Measurements from ENCODE around the gene DBN1. TPM values are rescaled to one million over a fixed set of nuclear protein-coding genes. Genes with fewer than 3 reads are reported as not detected.

DBN1 gene
- total and polyA plus RNA-seq, 2 donors (not counting 1 experiment from before 2014, with no cell fraction given) = 1.4 to 1.9 TPM

DNA sequence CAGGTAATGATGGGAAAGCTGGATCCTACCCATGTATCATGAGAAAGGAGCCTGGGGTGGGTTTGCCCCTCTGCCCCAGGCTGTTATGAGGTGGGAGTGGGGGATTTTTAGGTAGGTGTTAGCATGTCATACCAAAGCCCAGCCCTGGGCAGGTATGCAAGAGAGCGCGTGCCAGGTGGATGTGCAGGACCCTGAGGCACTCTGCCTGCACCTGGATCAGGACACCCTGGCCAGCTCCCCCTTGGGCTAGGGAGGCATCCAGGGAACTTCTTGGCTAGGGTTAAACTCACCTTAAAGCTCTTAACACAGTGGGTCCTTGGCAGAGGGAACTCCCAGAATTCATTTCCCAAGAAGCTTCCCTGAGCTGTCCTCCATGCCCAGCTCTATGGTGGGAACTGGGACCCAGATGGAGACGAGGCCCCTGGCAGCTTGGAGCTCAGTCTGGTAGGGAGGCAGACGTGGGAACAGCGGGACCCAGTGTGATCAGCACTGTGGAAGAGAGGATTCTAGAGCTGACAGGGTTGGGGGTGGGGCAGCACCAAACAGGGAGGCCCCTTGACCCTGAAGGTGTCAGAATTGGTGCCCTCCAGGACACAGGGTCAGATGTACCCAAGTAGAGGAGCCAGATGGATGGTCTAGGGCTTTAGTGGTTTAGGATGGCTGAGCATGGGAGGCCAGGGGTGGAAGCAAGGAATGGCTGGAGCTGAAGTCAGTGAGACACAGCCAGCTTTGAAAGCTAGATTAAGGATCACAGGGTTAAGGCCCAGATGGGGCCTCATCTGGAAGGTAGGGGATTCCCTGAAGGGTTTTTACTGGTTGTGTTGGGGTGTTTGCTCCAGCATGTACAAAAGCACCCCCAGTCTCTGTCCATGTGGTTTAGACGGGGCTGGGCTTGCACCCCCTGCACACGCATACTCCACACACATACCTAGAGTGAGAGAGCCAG lies 29.1 kb downstream of the DBN1 start:
- POLR2A ChIA-PET = interaction anchor here (2.3 to 10.8 kb wide), 3 partner anchors 13 to 41 kb away, joined by 14 to 103 read pairs (median 34); partner anchors contain the start of gene GRK6
- 96% methylated on average over 5 of the region's 7 CpGs for WGBS (ENCODE audit: insufficient coverage)
- Histone ChIP-seq H3K4me3 (ENCODE audit: control extremely low read depth in 1 of 5, extremely low read depth in 1 of 5, insufficient read depth in 1 of 5, low read depth in 2 of 5, low read length in 4 of 5) (no peak overlapping the region), H3K4me2 (replicated peaks; ENCODE audit: low read depth, low read length, poor library complexity, severe bottlenecking) (peak overlapping the region; percentile 93), H2AFZ (ENCODE audit: insufficient read depth, low read depth, low read length, poor library complexity, severe bottlenecking) (no peak overlapping the region), H3K9me3 (ENCODE audit: control extremely low read depth in 1 of 3, control insufficient read depth in 2 of 3, insufficient read depth in 1 of 3, low read length in 2 of 3) (no peaks in the 10 kb centered on the region), H3K27ac (ENCODE audit: low read length in 2 of 2) (peak overlapping the region; percentile 68 to 77), H3K9ac (ENCODE audit: low read length) (no peak overlapping the region), H3K36me3 (replicated peaks in 1 of 2; ENCODE audit: control extremely low read depth in 1 of 2, control insufficient read depth in 1 of 2, extremely low read depth in 1 of 2, insufficient read depth in 2 of 2, low read length in 1 of 2) (peaks cover 0 to 38% of the 10 kb centered on the region in 2 experiments), H3K4me1 (ENCODE audit: control insufficient read depth in 2 of 2, insufficient read depth in 2 of 2, low read length in 2 of 2) (peaks cover 34 to 48% of the 10 kb centered on the region in 2 donors), H3K79me2 (ENCODE audit: control insufficient read depth, insufficient read depth, low read length) (no peaks in the 10 kb centered on the region), H3K27me3 (replicated peaks in 1 of 4; ENCODE audit: control extremely low read depth in 1 of 4, control insufficient read depth in 3 of 4, insufficient read depth in 4 of 4, low read length in 3 of 4) (peaks cover 0 to 5% (median 0%) of the 10 kb centered on the region in 4 experiments), H4K20me1 (ENCODE audit: control insufficient read depth, insufficient read depth, low read length, poor library complexity, severe bottlenecking) (peaks cover 72% of the 10 kb centered on the region)
- DNase-seq (peak; percentile 69), ATAC-seq (ENCODE audit: low read depth) (no peak)
- peak overlapping the region; percentile 82 for H3K4me3 Mint-ChIP-seq
- no peaks in the 10 kb centered on the region for H3K27me3 Mint-ChIP-seq
- CTCF ChIA-PET = interaction anchor here (1.0 to 21.3 kb wide), 6 partner anchors 11 to 66 kb away, joined by 3 to 628 read pairs (median 36); partner anchors contain the start of genes F12, GRK6 and PFN3
- no peaks in the 10 kb centered on the region for H3K9me3 Mint-ChIP-seq (ENCODE audit: insufficient read depth)
- intact Hi-C loops (cut with micrococcal nuclease) = no loop called here
- H3K27ac Mint-ChIP-seq = peak overlapping the region; percentile 92
- peaks cover 54% of the 10 kb centered on the region for H3K4me1 Mint-ChIP-seq
- TF ChIP-seq, protein P1, sequence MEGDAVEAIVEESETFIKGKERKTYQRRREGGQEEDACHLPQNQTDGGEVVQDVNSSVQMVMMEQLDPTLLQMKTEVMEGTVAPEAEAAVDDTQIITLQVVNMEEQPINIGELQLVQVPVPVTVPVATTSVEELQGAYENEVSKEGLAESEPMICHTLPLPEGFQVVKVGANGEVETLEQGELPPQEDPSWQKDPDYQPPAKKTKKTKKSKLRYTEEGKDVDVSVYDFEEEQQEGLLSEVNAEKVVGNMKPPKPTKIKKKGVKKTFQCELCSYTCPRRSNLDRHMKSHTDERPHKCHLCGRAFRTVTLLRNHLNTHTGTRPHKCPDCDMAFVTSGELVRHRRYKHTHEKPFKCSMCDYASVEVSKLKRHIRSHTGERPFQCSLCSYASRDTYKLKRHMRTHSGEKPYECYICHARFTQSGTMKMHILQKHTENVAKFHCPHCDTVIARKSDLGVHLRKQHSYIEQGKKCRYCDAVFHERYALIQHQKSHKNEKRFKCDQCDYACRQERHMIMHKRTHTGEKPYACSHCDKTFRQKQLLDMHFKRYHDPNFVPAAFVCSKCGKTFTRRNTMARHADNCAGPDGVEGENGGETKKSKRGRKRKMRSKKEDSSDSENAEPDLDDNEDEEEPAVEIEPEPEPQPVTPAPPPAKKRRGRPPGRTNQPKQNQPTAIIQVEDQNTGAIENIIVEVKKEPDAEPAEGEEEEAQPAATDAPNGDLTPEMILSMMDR (IDR thresholded peaks at IDR 0.05) = no peak
- TF ChIP-seq EZH2 (IDR thresholded peaks at IDR 0.05; ENCODE audit: borderline replicate concordance, insufficient read depth, low read depth, low read length, poor library complexity, severe bottlenecking) = no peak

All from B cell (primary cell).